Spleen (tissue), 11 donors: Measurements from ENCODE around the gene DYRK4. TPM values are rescaled to one million over a fixed set of nuclear protein-coding genes. Genes with fewer than 3 reads are reported as not detected.

Experiments used
- DNase-seq: peaks from one replicate; pipeline ENCODE4 v3.0.0-alpha.2; 2020
- H3K27ac ChIP-seq, 8 donors: fragments of 200-600 bp; sonication (generic) in 7 of 8; 1 replicate in 4 of 8; 2 replicates in 4 of 8; pipeline versions ENCODE4 v1.5.0 to v1.8.0; 2016 to 2021; ENCODE audit warnings: inconsistent platforms in 4 of 8, mild to moderate bottlenecking in 4 of 8, moderate library complexity in 1 of 8
- H3K27me3 ChIP-seq, 7 donors: fragments of 200-600 bp; sonication (generic) in 6 of 7; replicated peaks in 1 of 7; 1 replicate in 4 of 7; 2 replicates in 3 of 7; pipeline versions ENCODE4 v1.5.0 to v1.8.0; 2016 to 2021; ENCODE audit warnings: inconsistent platforms in 3 of 7, mild to moderate bottlenecking in 1 of 7
- H3K36me3 ChIP-seq, 6 donors: fragments of 200-600 bp; sonication (generic) in 5 of 6; 1 replicate in 4 of 6; 2 replicates in 2 of 6; pipeline versions ENCODE4 v1.5.0 to v1.8.0; 2016 to 2021; ENCODE audit warnings: inconsistent platforms in 2 of 6
- H3K4me1 ChIP-seq, 6 donors: fragments of 200-600 bp; sonication (generic) in 5 of 6; 1 replicate in 3 of 6; 2 replicates in 3 of 6; pipeline versions ENCODE4 v1.5.0 to v1.8.0; 2016 to 2021; ENCODE audit warnings: inconsistent platforms in 3 of 6
- H3K4me3 ChIP-seq, 8 donors: fragments of 200-600 bp; sonication (generic) in 7 of 8; 1 replicate in 4 of 8; 2 replicates in 4 of 8; pipeline versions ENCODE4 v1.5.0 to v1.8.0; 2016 to 2021; ENCODE audit warnings: inconsistent platforms in 4 of 8, mild to moderate bottlenecking in 4 of 8, moderate library complexity in 2 of 8
- H3K9me3 ChIP-seq, 8 donors: fragments of 200-600 bp; sonication (generic) in 7 of 8; 1 replicate in 4 of 8; 2 replicates in 4 of 8; pipeline versions ENCODE4 v1.5.0 to v1.8.0; 2016 to 2021; ENCODE audit warnings: inconsistent platforms in 4 of 8
- POLR2A ChIP-seq, 3 donors: fragments of 450-650 bp; IDR thresholded peaks; one replicate each; pipeline ENCODE4 v1.5.1; 2017; ENCODE audit warnings: antibody characterized with exemption in 3 of 3, mild to moderate bottlenecking in 1 of 3
- POLR2AphosphoS5 ChIP-seq, 3 donors: sonication (generic); formaldehyde crosslinking; IDR thresholded peaks; one replicate each; pipeline ENCODE4 v1.5.1; 2017; ENCODE audit warnings: antibody characterized with exemption in 3 of 3
- WGBS, 5 donors: extraction: QIAGEN DNeasy Blood & Tissue Kit in 3 of 5; methylation state at CpG; one replicate each; pipeline versions ENCODE4 v1.1.5 to v1.1.7; 2013 to 2018; 5-methylcytosine and 5-hydroxymethylcytosine counted together
- intact Hi-C: fragments of 100-400 bp; cut with DNase I; formaldehyde crosslinking; loops from one replicate; pipeline ENCODE4 v1.15.0; 2023; ENCODE audit warnings: low total_unique reads
- polyA plus RNA-seq, 3 donors: library from polyadenylated mRNA; stranded (reverse); fragments of 200-250 nt; gene quantifications; one replicate each; pipeline ENCODE4 v1.2.1, GENCODE V29; 2013
- total RNA-seq, 7 donors: library from RNA; depleted of rRNA in 3 of 7; stranded (reverse); fragments of >200 nt in 3 of 7; fragmentation: NEBNext Ultra II Directional in 4 of 7; extraction: Animal tissue kit (Norgen Biotek cat#: 25700) in 4 of 7; gene quantifications; one replicate each; pipeline versions ENCODE4 v1.1.0 to v1.2.1, GENCODE V29; 2016 to 2021
- TF ChIP-seq, protein P1 (sequence below), 11 experiments: fragments of 200-600 bp in 7 of 11; fragments of 450-650 bp in 4 of 11; sonication (generic) in 4 of 11; IDR thresholded peaks in 8 of 11; conservative IDR thresholded peaks in 3 of 11; 1 replicate in 7 of 11; 2 replicates in 4 of 11; pipeline versions ENCODE4 v1.4.0 to v1.8.0; 2016 to 2021; ENCODE audit warnings: antibody characterized with exemption in 11 of 11, inconsistent platforms in 4 of 11, mild to moderate bottlenecking in 1 of 11
- donor health status: healthy with polysubstance abuse.
- donor health status: DM: no; HTN: no; CAD: no; lungs with moderate emphysema.
- donor health status: DM: no; HTN: no; CAD: no.
- donor health status: Bipolar disorder and iron deficiency.
- donor health status: healthy.
- donor health status: DM: no; HTN: no; CAD: no.
- donor health status: DM: yes; HTN: yes; CAD: no.

The DYRK4 gene
- total and polyA plus RNA-seq, 10 donors: 32.4 to 69.6 (median 42.2) TPM

DNA sequence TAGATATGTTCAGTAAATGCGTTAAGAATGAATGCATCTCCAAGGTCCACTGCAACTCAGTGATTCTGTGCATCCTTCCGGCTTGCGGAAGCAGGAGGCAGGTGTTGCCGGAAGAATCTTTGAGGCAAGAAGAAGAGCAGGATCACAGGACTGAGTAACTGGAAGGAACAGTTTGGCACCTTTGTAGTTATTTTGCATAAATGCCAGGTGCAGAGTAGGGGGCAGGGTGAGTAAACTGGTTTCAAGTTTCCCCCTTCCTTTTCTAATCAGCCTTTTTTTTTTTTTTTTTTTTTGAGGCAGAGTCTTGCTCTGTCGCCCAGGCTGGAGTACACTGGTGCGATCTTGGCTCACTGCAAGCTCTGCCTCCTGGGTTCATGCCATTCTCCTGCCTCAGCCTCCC lies 22.3 kb downstream of the DYRK4 start:
- WGBS, 5 donors: 83 to 95% (median 91%) methylated on average over 5 to 6 of the region's 6 CpGs
- H3K4me1 ChIP-seq: peaks cover 0 to 14% (median 12%) of the 10 kb centered on the region in 6 donors
- TF ChIP-seq POLR2A (IDR thresholded peaks at IDR 0.05) (no peak), POLR2AphosphoS5 (IDR thresholded peaks at IDR 0.05) (no peak)
- TF ChIP-seq, protein P1, sequence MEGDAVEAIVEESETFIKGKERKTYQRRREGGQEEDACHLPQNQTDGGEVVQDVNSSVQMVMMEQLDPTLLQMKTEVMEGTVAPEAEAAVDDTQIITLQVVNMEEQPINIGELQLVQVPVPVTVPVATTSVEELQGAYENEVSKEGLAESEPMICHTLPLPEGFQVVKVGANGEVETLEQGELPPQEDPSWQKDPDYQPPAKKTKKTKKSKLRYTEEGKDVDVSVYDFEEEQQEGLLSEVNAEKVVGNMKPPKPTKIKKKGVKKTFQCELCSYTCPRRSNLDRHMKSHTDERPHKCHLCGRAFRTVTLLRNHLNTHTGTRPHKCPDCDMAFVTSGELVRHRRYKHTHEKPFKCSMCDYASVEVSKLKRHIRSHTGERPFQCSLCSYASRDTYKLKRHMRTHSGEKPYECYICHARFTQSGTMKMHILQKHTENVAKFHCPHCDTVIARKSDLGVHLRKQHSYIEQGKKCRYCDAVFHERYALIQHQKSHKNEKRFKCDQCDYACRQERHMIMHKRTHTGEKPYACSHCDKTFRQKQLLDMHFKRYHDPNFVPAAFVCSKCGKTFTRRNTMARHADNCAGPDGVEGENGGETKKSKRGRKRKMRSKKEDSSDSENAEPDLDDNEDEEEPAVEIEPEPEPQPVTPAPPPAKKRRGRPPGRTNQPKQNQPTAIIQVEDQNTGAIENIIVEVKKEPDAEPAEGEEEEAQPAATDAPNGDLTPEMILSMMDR (IDR thresholded peaks at IDR 0.05 in 8 of 11, conservative IDR thresholded peaks at IDR 0.05 in 3 of 11): no peak
- DNase-seq: no peak
- H3K27ac ChIP-seq: no peak overlapping the region
- no peak overlapping the region for H3K4me3 ChIP-seq
- intact Hi-C loops: no loop called here
- H3K27me3 ChIP-seq: no peaks in the 10 kb centered on the region
- no peaks in the 10 kb centered on the region for H3K9me3 ChIP-seq
- H3K36me3 ChIP-seq: no peaks in the 10 kb centered on the region

GRCh38 chr12:4584896-4585295 lies 22.9 kb downstream of the DYRK4 start:
- intact Hi-C loops: no loop called here
- no peak for DNase-seq
- H3K27ac ChIP-seq: no peak overlapping the region
- H3K9me3 ChIP-seq: no peaks in the 10 kb centered on the region
- H3K36me3 ChIP-seq: no peaks in the 10 kb centered on the region
- H3K4me3 ChIP-seq: no peak overlapping the region
- TF ChIP-seq, protein P1 (IDR thresholded peaks at IDR 0.05 in 8 of 11, conservative IDR thresholded peaks at IDR 0.05 in 3 of 11): no peak
- 85 to 94% (median 92%) methylated on average over 7 of the region's 7 CpGs for WGBS, 5 donors
- peaks cover 0 to 8% (median 6%) of the 10 kb centered on the region in 6 donors for H3K4me1 ChIP-seq
- H3K27me3 ChIP-seq: no peaks in the 10 kb centered on the region

DNA sequence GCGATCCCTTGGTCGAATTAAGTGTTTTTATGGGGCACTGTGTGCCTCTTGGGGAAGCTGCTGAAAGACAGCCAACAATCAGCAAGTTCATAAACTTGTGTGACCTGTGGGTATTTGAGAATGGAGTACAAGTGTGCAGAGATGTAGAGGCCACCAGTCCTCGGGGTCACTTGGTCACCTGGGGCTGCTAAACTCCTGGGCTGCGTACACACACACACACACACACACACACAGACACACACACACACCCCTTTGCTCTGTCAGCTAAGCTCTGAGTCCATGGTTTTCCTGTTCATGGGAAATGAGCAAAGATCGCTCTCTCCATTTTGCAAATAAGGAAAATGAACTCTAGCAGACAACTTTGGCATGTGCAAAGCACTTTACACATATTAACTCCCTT lies 24.5 kb downstream of the DYRK4 start:
- 59 to 68% (median 67%) methylated on average over 5 of the region's 5 CpGs for WGBS, 5 donors
- TF ChIP-seq, protein P1 (IDR thresholded peaks at IDR 0.05 in 8 of 11, conservative IDR thresholded peaks at IDR 0.05 in 3 of 11): no peak
- TF ChIP-seq POLR2AphosphoS5 (IDR thresholded peaks at IDR 0.05) (no peak), POLR2A (IDR thresholded peaks at IDR 0.05) (no peak)
- Histone ChIP-seq H3K36me3 (no peaks in the 10 kb centered on the region), H3K9me3 (no peaks in the 10 kb centered on the region), H3K27me3 (no peaks in the 10 kb centered on the region), H3K27ac (no peak overlapping the region), H3K4me1 (no peaks in the 10 kb centered on the region), H3K4me3 (no peak overlapping the region)
- no peak for DNase-seq
- intact Hi-C loops: no loop called here

- no peaks in the 10 kb centered on the region for H3K36me3 ChIP-seq
- H3K27me3 ChIP-seq: no peaks in the 10 kb centered on the region
- no peak overlapping the region for H3K4me3 ChIP-seq
- no peaks in the 10 kb centered on the region for H3K4me1 ChIP-seq
- H3K9me3 ChIP-seq: no peaks in the 10 kb centered on the region
- intact Hi-C loops: no loop called here
- WGBS, 5 donors: 79 to 85% (median 84%) methylated on average over 9 of the region's 9 CpGs
- TF ChIP-seq POLR2A (IDR thresholded peaks at IDR 0.05) (no peak), POLR2AphosphoS5 (IDR thresholded peaks at IDR 0.05) (no peak)
- TF ChIP-seq, protein P1 (IDR thresholded peaks at IDR 0.05 in 8 of 11, conservative IDR thresholded peaks at IDR 0.05 in 3 of 11): no peak
- no peak overlapping the region for H3K27ac ChIP-seq
- DNase-seq: no peak
Measured at GRCh38 chr12:4587108-4587507, 25.1 kb downstream of the DYRK4 start.
